GM19043 (cell line): Measurements from ENCODE around the gene PMEPA1.

Experiments
- ATAC-seq: cut with Tn5 transposase; IDR thresholded peaks from one replicate; pipeline ENCODE4 v1.9.1; 2021; ENCODE audit warnings: low read depth; ENCODE audit not compliant: unreplicated experiment

The PMEPA1 gene

DNA sequence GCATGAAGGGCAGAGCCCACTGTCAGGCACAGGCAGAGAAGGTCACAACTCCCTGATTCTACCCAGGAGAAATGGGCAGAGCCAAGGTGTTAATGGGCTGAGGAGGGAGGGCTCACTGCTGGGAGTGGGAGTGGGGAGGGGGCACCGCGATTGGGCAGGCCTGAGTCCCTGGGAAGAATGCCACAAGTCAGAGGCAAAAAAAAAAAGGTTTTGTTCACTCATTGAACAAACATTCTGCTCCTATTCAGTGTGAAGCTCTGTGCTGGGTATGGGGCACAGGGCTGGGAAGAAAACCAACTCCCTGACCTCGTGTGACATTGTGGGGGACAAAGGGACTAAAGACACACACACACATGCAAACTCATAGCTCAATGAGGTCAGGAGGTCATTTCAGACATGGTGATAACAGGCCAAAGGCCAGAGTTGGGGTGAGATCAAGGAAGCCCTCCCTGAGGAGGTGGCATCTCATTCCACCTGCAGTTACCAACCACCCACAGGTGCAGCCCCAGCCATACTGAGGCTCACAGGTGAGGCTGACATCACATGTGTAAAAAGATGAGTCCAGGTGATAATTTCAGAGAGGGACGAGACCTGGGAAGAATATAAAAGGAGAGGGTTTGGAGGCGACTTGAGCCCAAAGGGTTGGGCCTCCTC is 3.2 kb upstream of the PMEPA1 start:
- ATAC-seq: no peak

DNA sequence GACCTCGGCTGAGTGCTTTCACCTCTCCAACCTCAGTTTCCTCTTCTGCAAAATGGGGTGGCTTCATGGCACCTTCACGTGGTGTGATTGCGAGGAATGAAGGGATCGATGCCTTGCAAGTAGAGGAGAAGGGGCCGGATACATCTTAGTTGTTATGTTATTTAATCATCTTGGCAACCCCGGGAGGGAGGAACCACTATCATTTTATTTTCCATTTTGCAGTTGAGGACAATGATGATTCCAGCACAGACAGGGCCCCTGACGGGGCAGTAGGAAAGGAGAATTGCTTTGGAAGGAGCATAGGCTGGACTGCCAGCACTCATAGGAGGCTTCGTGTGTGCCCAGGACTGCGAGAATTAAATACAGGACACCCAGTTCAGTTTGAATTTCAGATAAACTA is 2.5 kb upstream of the PMEPA1 start:
- ATAC-seq: no peak

DNA sequence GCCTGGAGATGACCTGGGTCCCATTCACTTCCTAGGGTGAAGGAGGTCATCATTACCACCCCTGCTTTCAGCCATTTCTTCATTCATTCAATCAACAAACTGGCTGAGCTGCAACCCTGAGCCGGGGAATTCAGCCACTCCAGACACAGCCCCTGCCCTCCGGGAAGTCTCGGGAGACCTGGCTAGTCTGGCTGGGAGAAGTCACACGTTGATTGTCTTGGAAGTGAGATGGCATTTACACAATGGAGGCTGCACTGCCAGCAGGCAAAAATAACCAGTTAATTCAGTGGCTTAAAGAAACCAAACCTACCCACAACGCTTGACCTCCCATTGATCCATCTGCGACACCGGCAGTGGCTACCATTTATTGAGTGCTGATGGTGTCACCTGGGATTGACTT is 2.0 kb upstream of the PMEPA1 start:
- no peak for ATAC-seq

DNA sequence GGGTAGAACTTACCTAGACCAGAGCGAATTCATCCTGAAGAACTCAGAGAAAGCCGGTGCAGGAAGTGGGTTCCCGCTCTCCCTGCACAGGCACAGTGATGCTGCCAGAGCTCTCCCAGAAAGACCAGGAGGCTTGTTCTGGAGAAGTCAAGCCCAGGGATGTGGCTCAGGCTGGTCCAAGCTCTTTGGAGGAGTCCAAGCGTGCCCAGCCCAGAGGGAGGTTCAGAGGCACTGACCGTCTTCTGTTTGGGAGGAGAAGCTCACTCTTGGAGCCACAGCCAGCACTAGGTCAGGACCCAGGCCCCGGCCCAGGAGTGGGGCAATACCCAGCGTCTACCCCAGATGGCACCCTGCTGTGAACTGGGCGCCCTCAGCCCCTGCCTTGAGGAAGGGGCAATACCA is 1.5 kb upstream of the PMEPA1 start:
- no peak for ATAC-seq

DNA sequence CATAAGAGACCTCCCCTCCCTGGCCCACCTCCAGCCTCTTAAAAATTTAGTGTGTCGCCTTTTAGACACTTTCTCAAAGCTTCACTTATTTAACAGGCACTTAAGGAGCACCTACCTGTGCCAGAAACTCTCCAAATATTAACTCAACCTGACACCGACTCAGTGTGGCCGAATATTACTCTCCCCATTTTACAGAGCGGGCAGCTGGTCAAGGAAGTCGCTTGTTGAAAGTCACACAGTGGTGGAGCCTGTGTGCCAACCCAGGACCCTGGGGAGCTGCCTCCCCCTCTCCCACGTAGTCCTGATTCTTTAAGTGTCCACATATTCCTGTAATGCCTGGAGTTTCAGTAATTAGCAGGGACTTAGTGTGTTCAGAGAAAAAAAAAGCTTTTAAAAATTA is 1.0 kb upstream of the PMEPA1 start:
- no peak for ATAC-seq

DNA sequence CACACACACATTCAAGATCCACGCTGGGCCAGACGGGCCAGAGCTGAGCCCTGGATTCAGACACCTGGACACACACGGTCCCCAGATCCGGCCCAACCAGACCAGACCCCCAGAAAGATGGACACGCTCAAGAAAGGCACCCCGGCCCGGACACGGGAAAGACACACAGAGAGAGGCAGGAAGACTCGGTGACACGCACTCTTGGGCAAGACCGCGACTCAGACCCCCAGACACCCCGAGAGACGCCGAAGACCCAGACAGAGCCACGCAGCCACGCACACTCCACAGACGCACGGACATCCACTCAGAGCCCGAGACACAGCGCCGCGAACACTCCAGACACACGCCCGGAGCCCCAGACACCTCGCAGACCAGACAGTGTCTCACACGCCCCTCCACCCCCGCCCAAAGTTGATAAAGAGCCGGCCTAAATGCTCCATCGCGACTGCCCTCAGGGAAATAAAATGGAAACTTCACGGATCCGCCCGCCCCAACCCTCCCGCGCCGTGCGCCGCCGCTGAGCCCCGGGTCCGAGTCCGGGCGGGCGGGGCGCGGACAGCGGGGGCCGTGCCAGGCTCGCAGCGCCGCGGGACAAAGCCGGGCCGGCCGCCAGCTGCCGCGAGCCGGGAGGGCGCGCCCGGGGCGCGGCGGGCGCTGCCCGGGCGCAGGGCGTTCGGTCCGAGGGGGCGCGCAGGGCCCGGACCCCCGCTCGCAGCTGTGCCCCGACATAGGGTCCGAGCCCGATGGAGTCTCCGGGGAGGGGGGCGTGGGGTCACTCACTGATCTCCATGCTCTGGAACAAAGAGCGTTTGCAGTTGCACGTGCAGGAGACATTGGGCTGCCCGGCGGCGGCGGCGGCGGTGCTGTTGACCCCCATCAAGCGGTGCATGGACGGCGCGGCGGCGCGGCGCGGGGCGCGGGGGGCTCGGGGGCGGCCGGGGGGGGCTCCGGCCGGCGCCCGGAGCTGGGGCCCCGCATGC is 831 bp downstream of the PMEPA1 start:
- no peak for ATAC-seq

DNA sequence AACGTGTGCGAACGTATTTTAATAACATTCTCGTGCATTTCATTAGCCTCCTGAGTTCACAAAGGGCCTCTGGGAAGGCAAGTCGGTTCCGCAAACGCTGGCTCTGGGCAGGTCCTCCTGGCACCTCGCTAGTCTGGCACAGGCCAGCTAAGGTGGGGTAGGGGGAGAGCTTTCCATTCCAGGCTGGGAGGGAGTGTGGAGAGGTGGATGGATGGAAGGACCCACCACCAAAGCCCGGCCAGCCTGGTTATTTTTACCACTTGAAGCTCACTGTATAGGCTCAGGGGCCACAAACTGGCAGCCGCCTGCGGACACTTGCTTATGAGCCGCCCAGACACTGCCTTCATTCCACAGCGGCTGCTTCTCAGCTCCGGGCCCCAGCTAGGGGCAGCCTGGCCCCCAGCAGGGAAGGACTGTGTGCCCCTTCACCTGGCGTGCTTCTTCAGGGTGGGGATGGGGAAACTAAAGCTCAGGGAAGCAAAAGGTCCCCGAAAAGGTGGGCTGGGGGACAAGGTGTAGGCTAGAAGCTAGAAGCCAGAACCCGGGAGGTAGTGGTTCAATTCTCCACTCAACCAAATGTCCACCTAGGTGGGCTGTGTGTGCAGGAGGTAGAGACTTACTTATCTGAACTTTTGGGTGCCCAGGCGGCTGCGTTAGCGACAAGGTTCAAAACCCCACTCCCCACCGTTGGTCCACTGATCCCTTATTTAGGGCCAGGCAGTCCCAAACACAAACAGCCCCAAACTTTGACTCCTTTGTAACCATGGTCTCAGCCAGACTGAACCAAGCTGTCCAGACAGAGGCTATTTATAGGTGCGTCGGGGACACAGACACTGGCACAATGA is 1.7 kb downstream of the PMEPA1 start:
- no peak for ATAC-seq

DNA sequence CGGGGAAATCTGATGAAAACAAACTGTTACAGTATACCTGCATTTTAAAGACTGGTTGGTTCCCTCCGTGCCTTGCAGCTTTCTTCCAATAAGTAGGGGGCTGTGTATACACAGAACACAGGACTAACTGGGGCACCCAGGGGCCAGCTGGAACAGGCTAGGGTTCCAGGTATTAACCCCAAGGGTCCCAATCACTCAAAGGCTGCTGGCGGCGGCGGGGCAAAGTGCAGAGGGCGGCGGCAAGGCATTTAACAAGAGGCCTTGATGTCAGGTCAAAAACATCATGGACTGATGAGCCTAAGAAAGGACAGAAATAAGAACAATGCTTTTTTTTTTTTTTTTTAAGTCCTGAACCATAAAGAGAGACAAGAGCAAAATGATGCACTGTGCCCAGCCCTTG is 2.5 kb downstream of the PMEPA1 start:
- no peak for ATAC-seq

DNA sequence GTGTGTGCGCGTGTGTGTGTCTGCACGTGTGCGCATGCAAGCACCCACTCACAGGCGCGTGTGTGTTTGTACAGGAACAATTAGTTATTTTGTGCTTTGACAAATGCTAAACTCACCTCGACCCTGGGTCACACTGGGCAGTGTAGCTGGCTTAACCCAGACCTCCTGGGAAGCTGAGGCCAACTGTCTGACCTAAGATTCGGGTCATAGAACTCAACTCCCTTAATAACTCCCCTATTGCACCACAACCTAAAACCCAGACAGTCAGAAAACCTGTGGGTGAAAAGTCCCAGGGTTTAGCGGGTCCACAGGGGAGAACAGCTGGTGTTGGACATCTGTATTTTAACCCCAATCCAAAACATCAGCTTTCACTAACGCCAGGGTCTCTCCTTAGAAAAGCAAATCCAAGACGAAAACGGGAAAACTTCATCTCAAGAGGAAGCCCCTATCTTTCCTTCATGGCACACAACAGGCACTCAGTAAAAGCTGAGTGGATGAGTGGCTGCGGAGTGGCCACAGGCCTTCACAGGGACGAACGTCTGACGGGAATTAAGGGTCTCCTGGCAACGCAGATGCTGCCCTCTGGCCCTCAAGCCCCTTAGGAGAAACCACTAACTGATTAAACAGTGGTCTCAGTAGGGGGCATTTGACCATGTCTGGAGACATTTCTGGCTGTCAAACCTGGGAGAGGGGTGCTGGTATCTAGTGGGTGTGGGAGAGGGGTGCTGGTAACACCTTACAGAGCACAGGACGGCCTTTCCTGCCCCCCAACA is 4.5 kb downstream of the PMEPA1 start:
- ATAC-seq: no peak

DNA sequence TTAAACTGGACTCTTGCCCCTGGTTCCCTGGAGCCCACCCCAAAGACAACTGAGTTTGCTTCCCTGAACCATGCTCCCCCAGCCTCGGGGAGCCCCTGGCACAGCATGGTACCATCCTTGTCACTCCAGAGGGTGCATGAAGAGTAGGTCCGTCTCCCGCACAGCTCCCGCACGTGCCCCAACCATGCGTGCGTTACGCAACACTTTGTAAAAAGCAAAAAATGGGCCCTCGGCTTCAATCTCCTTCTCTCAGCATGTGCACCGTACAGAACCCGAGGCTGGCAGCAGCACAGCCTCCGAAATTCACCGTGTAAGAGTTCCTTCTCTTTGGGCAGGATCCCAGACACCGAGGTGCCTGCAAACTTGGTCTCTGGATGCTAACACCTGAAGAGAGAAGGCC is 5.6 kb downstream of the PMEPA1 start:
- ATAC-seq: no peak

DNA sequence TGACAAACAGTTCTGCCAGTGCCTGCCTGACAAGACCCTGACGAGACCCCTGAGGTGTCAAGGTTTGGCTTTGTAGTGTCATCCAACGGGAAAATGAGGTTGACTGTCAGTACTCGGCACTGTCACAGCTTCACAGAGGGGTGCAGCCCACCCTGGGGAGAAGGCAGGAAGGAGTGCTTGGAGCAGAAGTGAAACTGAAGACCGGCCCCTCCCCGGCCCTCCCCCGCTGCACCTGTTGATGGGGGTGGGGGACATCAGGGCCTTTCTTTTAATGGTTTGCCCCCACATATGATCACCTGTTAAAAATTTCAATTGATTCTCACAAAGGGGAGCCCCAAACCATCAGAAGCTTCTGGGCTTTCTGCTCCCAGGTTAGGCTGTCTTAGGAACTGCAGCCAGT is 6.8 kb downstream of the PMEPA1 start:
- ATAC-seq: no peak

DNA sequence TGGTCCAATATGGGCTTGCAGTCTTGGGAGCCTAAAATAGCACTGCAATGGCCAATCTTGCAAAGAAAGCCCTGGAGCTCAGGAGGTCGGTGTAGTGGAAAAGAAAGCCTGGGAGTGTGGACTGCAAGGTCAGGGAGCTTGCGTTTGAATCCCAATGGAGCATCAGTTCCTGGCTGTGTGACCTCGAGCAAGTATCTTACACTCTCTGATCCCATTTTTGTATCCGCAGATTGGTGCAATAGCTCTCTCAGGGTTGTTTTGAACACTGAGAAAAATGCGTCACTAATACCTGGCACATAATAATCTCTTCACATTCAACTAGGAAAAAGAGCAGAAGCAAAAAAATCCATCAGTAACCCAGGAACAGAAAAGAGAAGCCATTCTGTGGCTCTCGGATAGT is 7.3 kb downstream of the PMEPA1 start:
- no peak for ATAC-seq

DNA sequence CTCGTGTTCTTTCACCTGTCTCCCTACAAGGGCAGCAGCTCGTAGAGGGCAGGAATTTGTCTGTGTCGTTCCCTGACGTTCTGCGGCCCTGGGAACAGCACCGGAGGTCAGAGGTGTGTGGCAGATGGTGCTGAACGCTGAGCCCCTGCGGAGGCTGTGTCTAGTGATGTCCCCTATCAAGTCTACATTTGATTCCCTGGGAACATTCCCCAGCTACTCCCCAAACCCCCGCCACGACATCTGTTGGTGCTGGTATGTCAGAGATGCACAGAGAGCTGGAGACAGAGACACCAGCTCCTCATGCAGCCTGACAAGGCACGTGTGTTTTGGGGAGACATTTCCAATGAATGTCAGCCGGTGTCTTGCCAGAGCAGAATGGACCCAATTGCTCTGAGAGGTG is 7.7 kb downstream of the PMEPA1 start:
- no peak for ATAC-seq

DNA sequence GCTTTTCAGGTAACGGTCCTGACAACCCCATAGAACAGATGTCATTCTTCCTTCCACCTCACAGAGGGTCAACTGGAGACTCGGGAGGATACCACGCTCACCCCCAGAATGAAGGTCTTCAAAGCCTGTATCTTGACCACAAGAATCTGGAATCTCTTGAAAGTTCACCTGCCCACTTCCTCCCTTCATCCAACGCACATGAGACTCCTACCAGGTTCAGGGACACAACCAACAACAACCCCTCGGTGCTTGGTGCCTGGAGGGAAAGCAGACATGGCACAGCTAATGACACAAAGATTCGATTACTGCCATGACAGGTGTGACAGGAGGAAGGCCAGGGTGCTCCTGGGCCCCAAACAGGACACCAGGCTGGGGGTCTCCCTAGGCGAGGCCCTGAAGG is 8.2 kb downstream of the PMEPA1 start:
- no peak for ATAC-seq

DNA sequence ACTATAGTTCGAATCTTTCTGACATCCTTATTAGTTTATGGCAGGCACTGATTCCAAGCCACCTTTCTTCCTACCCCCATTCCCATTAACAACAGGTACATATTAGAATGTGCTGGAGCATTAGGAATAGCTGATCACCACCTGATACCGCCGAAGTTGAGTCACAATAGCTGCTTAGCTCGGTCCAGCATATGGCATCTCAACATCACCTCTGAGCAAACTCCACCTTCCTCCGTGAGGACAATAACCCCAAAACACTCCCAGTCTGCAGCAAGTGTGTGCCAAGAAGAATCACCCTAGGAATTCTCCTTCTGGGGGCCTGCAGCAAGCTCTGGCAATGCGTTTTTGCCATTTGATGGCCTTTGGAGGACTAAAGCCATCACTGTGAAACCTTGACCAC is 8.7 kb downstream of the PMEPA1 start:
- ATAC-seq: no peak

DNA sequence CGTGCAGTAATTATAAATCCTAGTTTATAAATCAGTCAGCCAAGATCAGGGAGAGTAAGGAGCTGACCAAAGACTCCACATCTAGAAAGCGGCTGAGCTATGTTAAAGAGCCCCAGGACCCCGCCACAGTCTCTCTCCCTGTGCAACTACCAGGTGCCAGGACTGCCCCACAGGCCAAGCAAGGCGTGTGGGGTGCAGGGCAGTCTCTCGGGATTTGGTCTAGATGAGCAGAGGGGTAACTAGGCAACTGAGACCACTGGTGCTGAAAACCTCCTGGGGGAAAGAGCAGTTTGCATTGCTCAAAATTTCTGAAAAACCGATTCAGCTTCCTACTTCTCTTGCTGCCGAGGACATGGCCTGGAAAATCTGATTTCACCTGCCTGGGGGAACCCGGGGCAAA is 10.4 kb downstream of the PMEPA1 start:
- no peak for ATAC-seq

DNA sequence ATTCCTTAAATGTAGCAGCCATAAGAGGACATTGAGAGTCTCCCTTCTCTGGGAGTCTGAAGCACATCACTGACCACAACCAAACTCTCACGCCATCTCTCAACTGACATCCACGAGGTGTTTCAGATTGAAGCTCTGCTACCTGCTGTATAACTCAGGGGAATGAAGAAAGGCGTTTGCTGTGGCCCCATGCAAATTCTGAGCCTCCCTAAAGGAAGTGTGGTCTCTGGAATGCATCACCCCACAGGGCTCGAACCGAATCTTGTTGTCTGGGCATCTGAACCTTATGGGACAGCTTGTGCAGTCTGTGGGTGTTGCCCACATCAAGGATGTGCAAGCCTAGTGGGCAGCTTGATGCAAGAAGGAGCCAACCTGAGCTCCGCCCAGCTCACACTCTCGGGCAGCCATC is 10.9 kb downstream of the PMEPA1 start:
- ATAC-seq: no peak

DNA sequence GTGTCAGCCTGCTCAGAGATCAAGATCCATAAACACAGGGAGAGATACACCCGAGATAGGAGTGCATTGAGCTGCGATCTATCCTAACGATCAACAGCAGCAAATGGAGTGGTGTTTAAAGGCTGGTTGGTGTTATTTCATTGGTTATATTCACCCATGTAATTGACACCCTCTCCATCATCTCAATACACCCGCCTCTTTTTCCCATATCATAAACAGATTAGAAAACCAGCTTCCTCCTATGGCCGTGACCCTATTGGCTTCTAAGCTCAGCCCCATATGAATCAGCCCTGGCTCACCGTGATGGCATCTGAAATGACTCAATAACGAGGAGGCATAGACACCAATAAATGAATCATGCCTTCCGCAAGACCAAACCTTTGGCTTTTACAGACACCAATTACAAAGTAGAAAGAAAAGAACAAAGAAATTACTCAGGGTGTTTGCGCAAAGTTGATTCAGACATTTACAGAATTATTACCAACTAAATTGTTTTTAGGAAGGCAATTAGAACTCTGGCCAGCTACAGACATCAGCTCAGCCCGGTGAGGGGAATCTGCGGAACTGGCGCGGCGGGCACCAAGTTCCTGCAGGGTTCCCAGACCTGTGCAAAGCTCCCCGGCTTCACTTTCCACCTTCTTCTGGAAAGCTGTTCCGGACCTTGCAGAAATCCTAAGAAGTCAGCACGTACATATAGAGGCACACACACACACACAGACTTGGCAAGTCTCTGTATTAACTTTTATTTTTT is 11.5 kb downstream of the PMEPA1 start:
- ATAC-seq: no peak

DNA sequence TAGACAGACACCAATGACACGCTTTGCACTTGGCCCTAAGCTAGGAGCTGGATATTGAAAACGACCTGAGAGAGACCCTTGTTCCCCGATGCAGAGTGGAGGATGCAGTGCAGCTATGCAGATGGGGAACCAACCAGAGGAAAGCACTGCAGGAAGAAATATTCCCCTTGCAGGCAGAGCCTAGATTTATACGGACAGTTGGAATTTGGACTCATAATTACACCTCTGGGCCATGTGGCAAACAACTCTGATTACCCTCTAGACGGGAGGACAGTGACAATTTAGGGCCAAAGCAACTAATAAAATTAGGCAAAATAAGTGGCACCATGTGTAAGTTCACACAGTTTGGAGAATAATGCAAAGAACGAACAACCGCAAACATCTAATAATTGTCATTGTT is 12.3 kb downstream of the PMEPA1 start:
- no peak for ATAC-seq
